Hepatocyte (in vitro differentiated cells): Measurements from ENCODE around the gene DACT1.

Source experiments
- CTCF ChIP-seq: fragments of 200-600 bp; sonication (generic); IDR thresholded peaks from 2 replicates; pipeline ENCODE4 v1.5.1; 2016; ENCODE audit warnings: antibody characterized with exemption, mild to moderate bottlenecking; ENCODE audit not compliant: poor library complexity
- EZH2 ChIP-seq: fragments of 200-600 bp; sonication (generic); IDR thresholded peaks from 2 replicates; pipeline ENCODE4 v1.6.1; 2016; ENCODE audit warnings: antibody characterized with exemption, mild to moderate bottlenecking, borderline replicate concordance
- EZH2phosphoT487 ChIP-seq: fragments of 200-600 bp; sonication (generic); IDR thresholded peaks from one replicate; pipeline ENCODE4 v1.6.1; 2018; ENCODE audit warnings: antibody characterized with exemption, mild to moderate bottlenecking, low read depth, moderate library complexity; ENCODE audit not compliant: unreplicated experiment, severe bottlenecking

DNA sequence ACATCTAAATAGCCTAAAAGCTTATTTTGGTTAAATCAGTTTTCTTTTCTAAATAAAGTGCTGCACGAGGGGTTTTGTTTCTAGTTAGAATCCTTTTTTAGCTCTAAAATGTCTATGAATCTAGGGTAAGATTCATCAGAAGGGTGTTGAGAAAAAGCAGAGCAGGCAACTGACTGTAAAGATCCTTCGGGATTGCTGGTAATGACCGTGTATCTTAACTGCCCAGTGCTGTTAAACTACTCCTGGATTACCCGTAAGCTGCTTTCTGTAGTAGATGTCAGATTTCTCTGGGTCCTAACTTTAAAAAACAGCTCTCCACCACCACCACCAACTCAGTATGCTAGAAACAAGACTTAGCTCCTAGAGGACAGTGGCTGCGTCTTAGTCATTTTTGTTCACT, 39.2 kb downstream of the DACT1 start:
- TF ChIP-seq EZH2 (no peak), CTCF (no peak), EZH2phosphoT487 (no peak)
